Neuronal stem cell (in vitro differentiated cells): ENCODE data around the gene TRIM54.
"Not testable (repeated sequence)": the region's sequence is repeated elsewhere in the genome, so short reads cannot be mapped to it uniquely, and the experiment has no call there.

Source experiments
- DNase-seq: peaks from one replicate; pipeline ENCODE4 v3.0.0-alpha.2; 2013; ENCODE audit warnings: low spot score
- H2AFZ ChIP-seq: one replicate; pipeline ENCODE4 v1.6.1; 2013; ENCODE audit warnings: mild to moderate bottlenecking, low read length, inconsistent platforms
- H2AK5ac ChIP-seq: 2 replicates; pipeline ENCODE4 v1.6.1; 2013; ENCODE audit warnings: low read depth, mild to moderate bottlenecking, inconsistent platforms, low read length, moderate library complexity, mixed read lengths
- H2BK120ac ChIP-seq: 2 replicates; pipeline ENCODE4 v1.6.1; 2013; ENCODE audit warnings: low read depth, mild to moderate bottlenecking, inconsistent platforms, low read length, moderate library complexity, mixed read lengths
- H2BK12ac ChIP-seq: one replicate; pipeline ENCODE4 v1.6.1; 2013; ENCODE audit warnings: low read length, inconsistent platforms
- H2BK15ac ChIP-seq: 2 replicates; pipeline ENCODE4 v1.6.1; 2013; ENCODE audit warnings: mild to moderate bottlenecking, low read length, inconsistent platforms, mixed read lengths
- H2BK5ac ChIP-seq: one replicate; pipeline ENCODE4 v1.6.1; 2013; ENCODE audit warnings: inconsistent platforms, mild to moderate bottlenecking, low read length, moderate library complexity
- H3K14ac ChIP-seq: one replicate; pipeline ENCODE4 v1.6.1; 2013; ENCODE audit warnings: low read length, inconsistent platforms
- H3K18ac ChIP-seq: 2 replicates; pipeline ENCODE4 v1.6.1; 2013; ENCODE audit warnings: low read length, inconsistent platforms
- H3K23ac ChIP-seq: 2 replicates; pipeline ENCODE4 v1.6.1; 2013; ENCODE audit warnings: low read depth, mild to moderate bottlenecking, mixed read lengths, low read length, inconsistent platforms; ENCODE audit not compliant: poor library complexity
- H3K27ac ChIP-seq: replicated peaks from 3 replicates; pipeline ENCODE4 v1.5.1; 2013; ENCODE audit warnings: low read length, inconsistent platforms
- H3K27me3 ChIP-seq, 3 experiments: 2 replicates each; pipeline ENCODE4 v1.6.1; 2013; ENCODE audit warnings: low read length in 3 of 3, mild to moderate bottlenecking in 2 of 3, inconsistent platforms in 1 of 3, low read depth in 1 of 3, mixed read lengths in 1 of 3, moderate library complexity in 1 of 3; ENCODE audit not compliant: control insufficient read depth in 3 of 3, insufficient read depth in 3 of 3
- H3K36me3 ChIP-seq, 2 donors: replicated peaks in 1 of 2; 2 replicates each; pipeline ENCODE4 v1.6.1; 2013; ENCODE audit warnings: low read length in 2 of 2; ENCODE audit not compliant: control insufficient read depth in 2 of 2, insufficient read depth in 2 of 2
- H3K4ac ChIP-seq: 2 replicates; pipeline ENCODE4 v1.6.1; 2013; ENCODE audit warnings: inconsistent platforms, mild to moderate bottlenecking, low read length, moderate library complexity
- H3K4me1 ChIP-seq, 2 donors: 1 replicate in 1 of 2; 2 replicates in 1 of 2; pipeline ENCODE4 v1.6.1; 2013; ENCODE audit warnings: low read length in 2 of 2, low read depth in 1 of 2; ENCODE audit not compliant: control insufficient read depth in 2 of 2, insufficient read depth in 1 of 2
- H3K4me2 ChIP-seq: one replicate; pipeline ENCODE4 v1.6.1; 2013; ENCODE audit warnings: mild to moderate bottlenecking, low read length, inconsistent platforms; ENCODE audit not compliant: insufficient read depth, poor library complexity, severe bottlenecking
- H3K4me3 ChIP-seq, 2 donors: 2 replicates each; pipeline ENCODE4 v1.5.1; 2013; ENCODE audit warnings: low read length in 2 of 2, mild to moderate bottlenecking in 2 of 2, inconsistent platforms in 1 of 2, moderate library complexity in 1 of 2
- H3K79me1 ChIP-seq: one replicate; pipeline ENCODE4 v1.6.1; 2013; ENCODE audit warnings: low read depth, mild to moderate bottlenecking, inconsistent platforms, low read length, moderate library complexity
- H3K9ac ChIP-seq: one replicate; pipeline ENCODE4 v1.6.1; 2013; ENCODE audit warnings: mild to moderate bottlenecking, low read depth, low read length, inconsistent platforms; ENCODE audit not compliant: poor library complexity
- H3K9me3 ChIP-seq, 2 donors: replicated peaks in 1 of 2; 2 replicates each; pipeline versions ENCODE3 to v1.6.1; 2013; ENCODE audit warnings: low read length in 2 of 2, mild to moderate bottlenecking in 2 of 2, inconsistent platforms in 1 of 2, low read depth in 1 of 2, mixed read lengths in 1 of 2, moderate library complexity in 1 of 2; ENCODE audit not compliant: control insufficient read depth in 2 of 2, insufficient read depth in 1 of 2
- H4K8ac ChIP-seq: one replicate; pipeline ENCODE4 v1.6.1; 2013; ENCODE audit warnings: low read depth, mild to moderate bottlenecking, inconsistent platforms, low read length, moderate library complexity
- H4K91ac ChIP-seq: one replicate; pipeline ENCODE4 v1.6.1; 2013; ENCODE audit warnings: low read length, low read depth, mild to moderate bottlenecking, inconsistent platforms; ENCODE audit not compliant: poor library complexity
- WGBS, 2 donors: extraction: QIAGEN DNeasy Blood & Tissue Kit; methylation state at CpG; one replicate each; pipeline ENCODE4 v1.1.7; 2013; ENCODE audit warnings: missing lambda C conversion rate in 2 of 2, mixed read lengths in 1 of 2; ENCODE audit not compliant: insufficient read length in 2 of 2, insufficient replicate concordance in 1 of 2; ENCODE audit errors: extremely low coverage in 2 of 2; 5-methylcytosine and 5-hydroxymethylcytosine counted together

TRIM54 gene

GRCh38 chr2:27297195-27297594 lies 15.0 kb downstream of the TRIM54 start:
- Histone ChIP-seq H3K18ac (no peak overlapping the region), H2BK5ac (no peak overlapping the region), H3K14ac (no peak overlapping the region), H3K9ac (no peak overlapping the region), H3K27me3 (peaks cover 0 to 52% (median 0%) of the 10 kb centered on the region in 3 experiments), H2AFZ (no peak overlapping the region), H3K36me3 (no peaks in the 10 kb centered on the region), H3K79me1 (no peaks in the 10 kb centered on the region), H3K9me3 (no peaks in the 10 kb centered on the region), H3K4me3 (no peak overlapping the region), H3K4me2 (no peak overlapping the region), H3K27ac (no peak overlapping the region), H4K8ac (no peak overlapping the region), H2AK5ac (no peak overlapping the region), H2BK15ac (no peak overlapping the region), H4K91ac (no peak overlapping the region), H3K23ac (no peak overlapping the region), H2BK12ac (no peak overlapping the region), H3K4ac (no peak overlapping the region), H3K4me1 (no peaks in the 10 kb centered on the region), H2BK120ac (no peak overlapping the region)
- no CpG with 5 or more reads among the region's 3 CpGs for WGBS, 2 donors
- DNase-seq = no peak

GRCh38 chr2:27298391-27299080 lies 16.3 kb downstream of the TRIM54 start:
- no peak overlapping the region for H2AK5ac ChIP-seq
- H3K23ac ChIP-seq = peak overlapping the region; percentile 89
- no peak for DNase-seq
- peaks cover 0 to 38% (median 0%) of the 10 kb centered on the region in 3 experiments for H3K27me3 ChIP-seq
- no CpG with 5 or more reads among the region's 18 CpGs for WGBS, 2 donors
- no peak overlapping the region for H3K18ac ChIP-seq
- H3K36me3 ChIP-seq = no peaks in the 10 kb centered on the region
- no peaks in the 10 kb centered on the region for H3K9me3 ChIP-seq
- H2BK5ac ChIP-seq = peak overlapping the region; percentile 71
- no peak overlapping the region for H2BK15ac ChIP-seq
- no peak overlapping the region for H3K14ac ChIP-seq
- H3K79me1 ChIP-seq = no peaks in the 10 kb centered on the region
- no peak overlapping the region for H3K9ac ChIP-seq
- H3K4me1 ChIP-seq = no peaks in the 10 kb centered on the region
- no peak overlapping the region for H3K27ac ChIP-seq
- no peak overlapping the region for H4K91ac ChIP-seq
- H3K4me3 ChIP-seq = no peak overlapping the region
- H3K4me2 ChIP-seq = no peak overlapping the region
- H3K4ac ChIP-seq = no peak overlapping the region
- no peak overlapping the region for H4K8ac ChIP-seq
- no peak overlapping the region for H2BK12ac ChIP-seq
- peak overlapping the region; percentile 11 for H2AFZ ChIP-seq
- H2BK120ac ChIP-seq = no peak overlapping the region

- not testable (repeated sequence) for H3K36me3 ChIP-seq, H3K23ac ChIP-seq, DNase-seq, H2BK5ac ChIP-seq, H3K4ac ChIP-seq, H3K9ac ChIP-seq, H4K8ac ChIP-seq, H3K4me2 ChIP-seq, H3K4me1 ChIP-seq, H3K79me1 ChIP-seq, H3K14ac ChIP-seq, H2BK120ac ChIP-seq, H3K27ac ChIP-seq, H4K91ac ChIP-seq, H3K4me3 ChIP-seq, H2BK15ac ChIP-seq, H3K18ac ChIP-seq, H3K9me3 ChIP-seq, H2AFZ ChIP-seq, H2AK5ac ChIP-seq, H2BK12ac ChIP-seq
- WGBS, 2 donors = no CpG with 5 or more reads among the region's 4 CpGs
- H3K27me3 ChIP-seq = peaks cover 3 to 39% (median 9%) of the 10 kb centered on the region in 3 experiments
Measured at GRCh38 chr2:27300606-27301005, 18.4 kb downstream of the TRIM54 start.

GRCh38 chr2:27303093-27304025 lies 21.1 kb downstream of the TRIM54 start:
- no peak overlapping the region for H3K18ac ChIP-seq
- no peak overlapping the region for H2BK12ac ChIP-seq
- H2BK15ac ChIP-seq = no peak overlapping the region
- WGBS, 2 donors = no CpG with 5 or more reads among the region's 25 CpGs
- no peak overlapping the region for H3K4me3 ChIP-seq
- no peak for DNase-seq
- no peak overlapping the region for H2BK5ac ChIP-seq
- peaks cover 0 to 3% of the 10 kb centered on the region in 2 donors for H3K4me1 ChIP-seq
- peaks cover 28 to 42% (median 37%) of the 10 kb centered on the region in 3 experiments for H3K27me3 ChIP-seq
- H3K4ac ChIP-seq = no peak overlapping the region
- no peak overlapping the region for H3K23ac ChIP-seq
- no peak overlapping the region for H3K4me2 ChIP-seq
- no peak overlapping the region for H2AK5ac ChIP-seq
- no peak overlapping the region for H3K14ac ChIP-seq
- H2AFZ ChIP-seq = peak overlapping the region; percentile 75
- H3K27ac ChIP-seq = no peak overlapping the region
- peaks cover 0 to under 1% of the 10 kb centered on the region in 2 donors for H3K36me3 ChIP-seq
- no peak overlapping the region for H2BK120ac ChIP-seq
- H3K9me3 ChIP-seq = peaks cover 0 to 1% of the 10 kb centered on the region in 2 donors
- H4K8ac ChIP-seq = no peak overlapping the region
- H3K9ac ChIP-seq = no peak overlapping the region
- no peak overlapping the region for H4K91ac ChIP-seq
- peaks cover 5% of the 10 kb centered on the region for H3K79me1 ChIP-seq
